Measurements from ENCODE around the gene ALPK1. TPM values are rescaled to one million over a fixed set of nuclear protein-coding genes. Genes with fewer than 3 reads are reported as not detected.

The ALPK1 gene
- total and polyA plus RNA-seq, 11 donors, result 1.3 to 21.7 (median 3.2) TPM

DNA sequence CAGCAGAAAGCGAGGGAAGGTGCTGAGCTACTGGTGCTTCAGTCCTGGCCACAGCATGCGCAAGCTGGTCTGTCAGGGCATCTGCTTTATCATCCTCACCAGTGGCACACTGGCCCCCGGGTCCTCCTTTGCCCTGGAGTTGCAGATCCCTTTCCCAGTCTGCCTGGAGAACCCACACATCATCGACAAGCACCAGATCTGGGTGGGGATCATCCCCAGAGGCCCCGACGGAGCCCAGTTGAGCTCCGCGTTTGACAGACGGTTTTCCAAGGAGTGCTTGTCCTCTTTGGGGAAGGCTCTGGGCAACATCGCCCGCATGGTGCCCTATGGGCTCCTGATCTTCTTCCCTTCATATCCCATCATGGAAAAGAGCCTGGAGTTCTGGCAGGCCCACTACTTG lies 60.3 kb downstream of the ALPK1 start:
- TF ChIP-seq, protein P1, sequence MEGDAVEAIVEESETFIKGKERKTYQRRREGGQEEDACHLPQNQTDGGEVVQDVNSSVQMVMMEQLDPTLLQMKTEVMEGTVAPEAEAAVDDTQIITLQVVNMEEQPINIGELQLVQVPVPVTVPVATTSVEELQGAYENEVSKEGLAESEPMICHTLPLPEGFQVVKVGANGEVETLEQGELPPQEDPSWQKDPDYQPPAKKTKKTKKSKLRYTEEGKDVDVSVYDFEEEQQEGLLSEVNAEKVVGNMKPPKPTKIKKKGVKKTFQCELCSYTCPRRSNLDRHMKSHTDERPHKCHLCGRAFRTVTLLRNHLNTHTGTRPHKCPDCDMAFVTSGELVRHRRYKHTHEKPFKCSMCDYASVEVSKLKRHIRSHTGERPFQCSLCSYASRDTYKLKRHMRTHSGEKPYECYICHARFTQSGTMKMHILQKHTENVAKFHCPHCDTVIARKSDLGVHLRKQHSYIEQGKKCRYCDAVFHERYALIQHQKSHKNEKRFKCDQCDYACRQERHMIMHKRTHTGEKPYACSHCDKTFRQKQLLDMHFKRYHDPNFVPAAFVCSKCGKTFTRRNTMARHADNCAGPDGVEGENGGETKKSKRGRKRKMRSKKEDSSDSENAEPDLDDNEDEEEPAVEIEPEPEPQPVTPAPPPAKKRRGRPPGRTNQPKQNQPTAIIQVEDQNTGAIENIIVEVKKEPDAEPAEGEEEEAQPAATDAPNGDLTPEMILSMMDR (IDR thresholded peaks at IDR 0.05), result no peak
- no peak for TF ChIP-seq POLR2A (IDR thresholded peaks at IDR 0.05)
- Histone ChIP-seq H3K4me1 (no peaks in the 10 kb centered on the region), H3K27me3 (no peaks in the 10 kb centered on the region), H3K4me3 (no peak overlapping the region), H3K36me3 (peaks cover 0 to 3% (median 0%) of the 10 kb centered on the region in 9 donors), H3K27ac (no peak overlapping the region), H3K9me3 (peaks cover 0 to 16% (median 0%) of the 10 kb centered on the region in 12 donors)
- ATAC-seq (no peak), DNase-seq (no peak)
- intact Hi-C loops (cut with DNase I), result no loop called here
- WGBS, 4 donors, result 93 to 99% (median 96%) methylated on average over 7 to 11 of the region's 11 CpGs

DNA sequence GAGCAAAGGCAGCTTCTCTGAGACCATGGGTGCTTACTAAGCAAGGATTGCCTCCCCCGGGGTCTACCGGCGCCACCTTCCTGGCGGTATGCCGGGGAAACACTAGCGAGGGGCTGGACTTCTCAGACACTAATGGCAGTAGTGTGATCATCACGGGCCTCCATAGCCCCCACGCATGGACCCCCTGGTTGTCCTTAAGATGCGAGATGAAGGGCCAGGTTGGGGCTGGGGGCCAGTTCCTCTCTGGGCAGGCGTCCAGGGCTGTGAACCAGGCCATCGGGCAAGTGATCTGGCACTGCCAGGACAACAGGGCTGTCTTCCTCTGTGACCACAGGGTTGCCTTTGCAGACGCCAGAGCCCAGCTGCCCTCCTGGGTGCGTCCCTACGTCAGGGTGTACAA lies 60.7 kb downstream of the ALPK1 start:
- no peak overlapping the region for H3K27ac ChIP-seq
- no peaks in the 10 kb centered on the region for H3K27me3 ChIP-seq
- no peak overlapping the region for H3K4me3 ChIP-seq
- no peak for ATAC-seq
- WGBS, 4 donors, result 89 to 96% (median 91%) methylated on average over 10 to 14 of the region's 14 CpGs
- intact Hi-C loops (cut with DNase I), result no loop called here
- no peak for DNase-seq
- TF ChIP-seq POLR2A (IDR thresholded peaks at IDR 0.05), result no peak
- TF ChIP-seq, protein P1 (IDR thresholded peaks at IDR 0.05), result no peak
- peaks cover 0 to 20% (median 2%) of the 10 kb centered on the region in 12 donors for H3K9me3 ChIP-seq
- H3K36me3 ChIP-seq, result peaks cover 0 to 3% (median 0%) of the 10 kb centered on the region in 9 donors
- no peaks in the 10 kb centered on the region for H3K4me1 ChIP-seq

DNA sequence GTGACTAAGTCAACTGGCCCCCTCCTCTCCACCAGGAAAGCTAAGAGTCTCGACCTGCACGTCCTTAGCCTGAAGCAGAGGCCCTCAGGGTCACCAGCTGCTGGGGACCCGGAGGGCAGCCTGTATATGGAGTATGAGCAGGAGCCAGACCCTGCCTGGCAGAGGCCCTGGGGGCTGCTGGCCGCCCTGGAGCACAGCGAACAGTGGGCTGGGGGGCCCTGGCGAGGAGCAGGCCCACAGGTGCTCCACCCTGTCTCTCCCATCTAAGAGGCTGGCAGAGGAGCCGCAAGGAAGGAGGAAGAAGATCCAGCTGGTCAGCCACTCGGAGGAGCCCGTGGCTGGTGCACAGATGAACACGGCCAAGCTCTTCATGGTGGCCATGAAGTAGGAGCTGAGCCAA lies 61.2 kb downstream of the ALPK1 start:
- no peaks in the 10 kb centered on the region for H3K4me1 ChIP-seq
- TF ChIP-seq POLR2A (IDR thresholded peaks at IDR 0.05), result no peak
- TF ChIP-seq, protein P1 (IDR thresholded peaks at IDR 0.05), result no peak
- H3K9me3 ChIP-seq, result peaks cover 0 to 20% (median 2%) of the 10 kb centered on the region in 12 donors
- no peak overlapping the region for H3K27ac ChIP-seq
- peaks cover 0 to 3% (median 0%) of the 10 kb centered on the region in 9 donors for H3K36me3 ChIP-seq
- no peak overlapping the region for H3K4me3 ChIP-seq
- WGBS, 4 donors, result 88 to 97% (median 95%) methylated on average over 8 to 10 of the region's 10 CpGs; no CpG with 5 or more reads in 1 of the 4 donors
- H3K27me3 ChIP-seq, result no peaks in the 10 kb centered on the region
- no peak for DNase-seq
- intact Hi-C loops (cut with DNase I), result no loop called here
- ATAC-seq, result no peak

DNA sequence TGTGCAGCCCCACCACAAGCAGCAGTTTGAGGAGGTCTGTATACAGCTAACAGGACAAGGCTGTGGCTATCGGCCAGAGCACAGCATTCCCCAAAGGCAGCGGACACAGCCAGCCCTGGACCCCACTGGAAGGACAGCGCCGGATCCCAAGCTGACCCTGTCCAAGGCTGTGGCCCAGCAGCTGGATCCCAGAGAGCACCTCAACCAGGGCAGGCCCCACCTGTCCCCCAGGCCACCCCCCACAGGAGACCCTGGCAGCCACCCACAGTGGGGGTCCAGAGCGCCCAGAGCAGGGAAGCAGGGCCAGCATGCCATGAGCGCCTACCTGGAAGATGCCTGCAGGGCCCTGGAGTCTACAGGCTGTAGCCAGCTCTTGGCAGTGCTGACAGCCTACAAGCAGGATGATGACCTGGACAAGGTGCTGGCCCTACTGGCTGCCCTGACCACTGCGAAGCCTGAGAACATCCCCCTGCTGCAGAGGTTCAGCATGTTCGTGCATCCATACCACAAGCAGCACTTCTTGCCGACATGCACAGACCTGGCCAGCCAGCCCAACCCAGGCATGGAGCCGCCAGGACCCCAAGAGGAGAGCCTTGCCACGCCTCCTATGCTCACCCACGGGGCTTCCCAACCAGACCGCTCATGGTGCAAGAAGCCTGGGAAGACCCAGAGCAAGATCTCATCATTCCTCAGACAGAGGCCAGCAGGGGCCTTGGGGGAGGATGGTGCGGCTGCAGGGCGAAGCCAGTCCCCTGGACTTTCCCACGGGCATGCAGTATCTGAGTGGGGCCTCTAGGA lies 62.0 kb downstream of the ALPK1 start:
- Histone ChIP-seq H3K36me3 (peaks cover 0 to 3% (median 0%) of the 10 kb centered on the region in 9 donors), H3K4me3 (no peak overlapping the region), H3K27me3 (no peaks in the 10 kb centered on the region), H3K27ac (no peak overlapping the region), H3K4me1 (no peaks in the 10 kb centered on the region), H3K9me3 (peaks cover 0 to 20% (median 2%) of the 10 kb centered on the region in 12 donors)
- ATAC-seq (no peak), DNase-seq (no peak)
- 96 to 100% (median 96%) methylated on average over 8 to 16 of the region's 16 CpGs for WGBS, 4 donors
- no peak for TF ChIP-seq POLR2A (IDR thresholded peaks at IDR 0.05)
- TF ChIP-seq, protein P1 (IDR thresholded peaks at IDR 0.05), result no peak
- intact Hi-C loops (cut with DNase I), result no loop called here
